ENCODE data around the gene RXFP3.

GRCh38 chr5:33901156-33901555 is 35.0 kb upstream of the RXFP3 start:
- TF ChIP-seq CTCF (IDR thresholded peaks at IDR 0.05 in 8 of 11, conservative IDR thresholded peaks at IDR 0.05 in 3 of 11) (no peak), POLR2A (IDR thresholded peaks at IDR 0.05) (no peak)
